Natural killer cell treated with Interleukin-12 subunit alpha and Interleukin-12 subunit beta and Interleukin-15 and Interleukin-18, amount 100 ng/mL, for 72 hours (primary cell): Measurements from ENCODE around the gene EGLN2. TPM values are rescaled to one million over a fixed set of nuclear protein-coding genes. Genes with fewer than 3 reads are reported as not detected.
"Not testable (repeated sequence)": the region's sequence is repeated elsewhere in the genome, so short reads cannot be mapped to it uniquely, and the experiment has no call there.

ENCODE experiments used
- ATAC-seq, 2 donors: fragments of 150-1000 bp; cut with Tn5 transposase in 1 of 2; sonication (Bioruptor Pico), chemical (Tn5 transposase) in 1 of 2; 2 replicates each; pipeline ENCODE4 v1.10.0; 2021
- DNase-seq: peaks from one replicate; pipeline ENCODE4 v3.0.0; 2022; ENCODE audit warnings: low spot score
- H3K27ac Mint-ChIP-seq, 2 donors: 1 replicate in 1 of 2; 2 replicates in 1 of 2; pipeline ENCODE4 v1.8.0; 2022; ENCODE audit warnings: mixed read lengths in 2 of 2, mild to moderate bottlenecking in 1 of 2, moderate library complexity in 1 of 2
- H3K27me3 Mint-ChIP-seq, 2 donors: 1 replicate in 1 of 2; 2 replicates in 1 of 2; pipeline ENCODE4 v1.8.0; 2022; ENCODE audit warnings: mixed read lengths in 2 of 2
- H3K36me3 Mint-ChIP-seq: one replicate; pipeline ENCODE4 v1.8.0; 2022; ENCODE audit warnings: mixed read lengths
- H3K4me1 Mint-ChIP-seq, 2 donors: 1 replicate in 1 of 2; 2 replicates in 1 of 2; pipeline ENCODE4 v1.8.0; 2022; ENCODE audit warnings: low read depth in 2 of 2, mixed read lengths in 2 of 2, mild to moderate bottlenecking in 1 of 2
- H3K4me3 Mint-ChIP-seq: one replicate; pipeline ENCODE4 v1.8.0; 2022; ENCODE audit warnings: mixed read lengths
- H3K9me3 Mint-ChIP-seq: 2 replicates; pipeline ENCODE4 v1.8.0; 2022; ENCODE audit warnings: mixed read lengths
- total RNA-seq, 2 donors: library from RNA; stranded (reverse); gene quantifications; one replicate each; pipeline ENCODE4 v1.2.3, GENCODE V29; 2022

The EGLN2 gene
- total RNA-seq, 2 donors from 2014 or later, result 119 to 136 TPM

DNA sequence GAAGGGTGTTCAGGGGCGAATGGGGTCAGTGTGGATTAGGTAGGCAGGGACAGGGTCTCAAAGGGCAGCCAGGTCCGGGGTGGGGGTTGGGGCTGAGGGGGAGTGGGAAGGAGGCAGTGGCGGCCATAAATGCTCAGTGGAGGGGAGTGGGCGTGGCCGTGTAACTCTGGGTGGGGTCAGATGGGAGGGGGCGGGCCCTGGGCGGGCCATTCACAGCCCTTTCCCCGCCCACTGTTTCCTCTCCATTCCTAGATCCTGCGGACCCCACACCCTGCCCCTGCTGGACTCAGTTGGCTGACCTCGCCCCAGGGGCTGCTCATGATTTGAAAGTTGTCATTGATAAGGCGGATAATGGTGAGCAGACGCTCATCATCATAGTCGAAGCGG lies 27.3 kb downstream of the EGLN2 start:
- Mint-ChIP-seq H3K4me3 (peak overlapping the region; percentile 53), H3K27ac (peak overlapping the region in 1 of 2 donors; percentile 62)
- not testable (repeated sequence) for DNase-seq

DNA sequence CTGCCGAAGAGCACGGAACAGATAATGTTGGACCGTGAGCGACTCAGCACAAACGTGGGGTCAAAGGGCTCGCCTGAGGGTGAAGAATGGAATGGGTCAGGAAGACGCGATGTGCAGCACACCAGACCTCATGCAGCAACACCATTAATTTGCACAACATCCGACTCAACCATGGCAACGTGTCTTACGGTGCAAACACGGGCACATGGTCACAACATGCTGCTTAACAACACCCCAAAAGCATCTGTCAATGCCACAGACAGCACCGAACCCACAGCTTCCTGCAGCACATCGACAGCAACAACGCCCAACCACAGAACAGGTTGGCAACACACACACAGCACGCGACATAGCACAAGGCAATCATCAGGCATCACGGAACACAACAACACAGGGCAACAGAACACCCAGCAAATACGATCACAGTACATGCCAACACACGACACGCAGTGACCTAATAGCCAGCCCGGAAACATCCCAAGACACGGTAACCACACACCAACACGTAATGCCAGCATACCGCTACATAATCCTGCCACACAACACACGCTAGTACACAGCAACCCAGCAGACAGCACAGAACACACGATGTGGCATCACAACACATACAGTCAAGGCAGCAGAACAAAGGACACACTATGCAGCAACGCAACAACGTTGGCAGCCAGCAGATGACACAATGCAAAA lies 27.9 kb downstream of the EGLN2 start:
- H3K27me3 Mint-ChIP-seq, H3K36me3 Mint-ChIP-seq, DNase-seq, H3K9me3 Mint-ChIP-seq: not testable (repeated sequence)
- peak overlapping the region in 1 of 2 donors; percentile 62 for H3K27ac Mint-ChIP-seq
- peaks cover 37 to 41% of the 10 kb centered on the region in 2 donors for H3K4me1 Mint-ChIP-seq
- peak; percentile 71 to 84 for ATAC-seq
- peak overlapping the region; percentile 53 for H3K4me3 Mint-ChIP-seq

More for the DNA sequence above, 27.3 kb downstream of the EGLN2 start:
- H3K4me1 Mint-ChIP-seq, result peaks cover 37 to 41% of the 10 kb centered on the region in 2 donors
- H3K9me3 Mint-ChIP-seq, ATAC-seq, H3K36me3 Mint-ChIP-seq, H3K27me3 Mint-ChIP-seq: not testable (repeated sequence)

DNA sequence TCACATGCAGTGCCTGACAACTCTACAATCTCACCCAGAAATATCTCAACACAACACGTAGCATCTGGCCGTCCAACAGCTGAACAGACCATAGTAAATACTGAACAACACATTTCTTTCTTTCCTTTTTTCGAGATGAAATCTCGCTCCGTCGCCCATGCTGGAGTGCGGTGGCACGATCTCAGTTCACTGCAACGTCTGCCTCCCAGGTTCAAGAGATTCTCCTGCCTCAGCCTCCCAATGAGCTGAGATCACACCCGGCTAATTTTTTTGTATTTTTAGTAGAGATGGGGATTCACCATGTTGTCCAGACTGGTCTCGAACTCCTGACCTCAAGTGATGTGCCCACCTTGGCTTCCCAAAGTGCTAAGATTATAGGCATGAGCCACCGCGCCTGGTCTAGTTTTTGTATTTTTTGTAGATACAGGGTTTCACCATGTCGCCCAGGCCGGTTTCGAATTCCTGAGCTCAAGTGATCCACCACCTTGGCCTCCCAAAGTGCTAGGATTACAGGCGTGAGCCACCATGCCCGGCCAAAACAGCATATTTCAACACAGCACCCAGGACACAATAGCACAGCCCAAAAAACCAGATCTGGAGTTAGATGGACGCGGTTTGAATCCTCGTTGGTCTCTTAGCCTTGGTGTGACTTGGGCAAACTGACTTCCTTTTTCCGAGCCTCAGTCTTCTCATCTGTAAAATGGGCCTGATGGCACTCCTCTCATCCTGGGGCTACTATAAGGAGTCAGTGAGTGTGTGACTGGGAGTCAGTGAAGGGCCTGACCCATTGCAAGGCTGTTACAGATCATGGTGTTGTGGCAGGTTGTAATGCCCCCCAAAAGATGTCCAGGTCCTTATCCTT lies 28.6 kb downstream of the EGLN2 start:
- Mint-ChIP-seq H3K4me1 (peaks cover 39% of the 10 kb centered on the region in 2 donors), H3K9me3 (peaks cover 4% of the 10 kb centered on the region), H3K27ac (peak overlapping the region; percentile 19 to 62), H3K4me3 (peak overlapping the region; percentile 53), H3K27me3 (no peaks in the 10 kb centered on the region), H3K36me3 (peaks cover 8% of the 10 kb centered on the region)
- ATAC-seq (no peak), DNase-seq (no peak)

DNA sequence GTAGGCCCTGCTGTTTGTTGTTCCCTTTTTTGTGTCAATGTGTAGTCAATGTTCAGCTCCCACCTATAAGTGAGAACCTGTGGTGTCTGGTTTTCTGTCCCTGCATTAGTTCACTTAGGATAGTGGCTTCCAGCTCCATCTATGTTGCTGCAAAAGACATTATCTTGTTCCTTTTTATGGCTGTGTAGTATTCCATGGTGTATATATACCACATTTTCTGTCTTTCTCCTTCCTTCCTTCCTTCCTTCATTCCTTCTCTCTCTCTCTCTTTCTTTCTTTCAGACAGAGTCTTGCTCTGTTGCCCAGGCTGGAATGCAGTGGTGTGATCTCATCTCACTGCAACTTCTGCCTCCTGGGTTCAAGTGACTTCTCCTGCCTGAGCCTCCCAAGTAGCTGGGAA lies 30.2 kb downstream of the EGLN2 start:
- no peak for ATAC-seq
- peaks cover 8% of the 10 kb centered on the region for H3K36me3 Mint-ChIP-seq
- H3K9me3 Mint-ChIP-seq, result peaks cover 4% of the 10 kb centered on the region
- no peaks in the 10 kb centered on the region for H3K27me3 Mint-ChIP-seq
- H3K27ac Mint-ChIP-seq, result peak overlapping the region in 1 of 2 donors; percentile 2
- peaks cover 29 to 31% of the 10 kb centered on the region in 2 donors for H3K4me1 Mint-ChIP-seq
- no peak for DNase-seq
- no peak overlapping the region for H3K4me3 Mint-ChIP-seq

DNA sequence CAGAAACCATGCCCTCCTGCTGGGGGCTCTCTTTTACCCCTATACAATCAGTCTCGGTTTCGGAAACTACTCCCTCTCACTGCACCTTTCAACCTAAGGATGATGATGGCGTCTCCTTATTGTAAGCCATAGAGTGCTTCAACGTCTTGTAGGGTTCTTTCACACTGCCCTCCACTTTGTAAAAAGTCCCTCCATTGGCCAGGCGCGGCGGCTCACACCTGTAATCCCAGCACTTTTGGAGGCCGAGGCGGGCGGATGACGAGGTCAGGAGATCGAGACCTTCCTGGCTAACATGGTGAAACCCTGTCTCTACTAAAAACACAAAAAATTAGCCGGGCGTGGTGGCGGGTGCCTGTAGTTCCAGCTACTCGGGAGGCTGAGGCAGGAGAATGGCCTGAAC lies 31.8 kb downstream of the EGLN2 start:
- peaks cover 19 to 24% of the 10 kb centered on the region in 2 donors for H3K4me1 Mint-ChIP-seq
- H3K9me3 Mint-ChIP-seq, DNase-seq: not testable (repeated sequence)

DNA sequence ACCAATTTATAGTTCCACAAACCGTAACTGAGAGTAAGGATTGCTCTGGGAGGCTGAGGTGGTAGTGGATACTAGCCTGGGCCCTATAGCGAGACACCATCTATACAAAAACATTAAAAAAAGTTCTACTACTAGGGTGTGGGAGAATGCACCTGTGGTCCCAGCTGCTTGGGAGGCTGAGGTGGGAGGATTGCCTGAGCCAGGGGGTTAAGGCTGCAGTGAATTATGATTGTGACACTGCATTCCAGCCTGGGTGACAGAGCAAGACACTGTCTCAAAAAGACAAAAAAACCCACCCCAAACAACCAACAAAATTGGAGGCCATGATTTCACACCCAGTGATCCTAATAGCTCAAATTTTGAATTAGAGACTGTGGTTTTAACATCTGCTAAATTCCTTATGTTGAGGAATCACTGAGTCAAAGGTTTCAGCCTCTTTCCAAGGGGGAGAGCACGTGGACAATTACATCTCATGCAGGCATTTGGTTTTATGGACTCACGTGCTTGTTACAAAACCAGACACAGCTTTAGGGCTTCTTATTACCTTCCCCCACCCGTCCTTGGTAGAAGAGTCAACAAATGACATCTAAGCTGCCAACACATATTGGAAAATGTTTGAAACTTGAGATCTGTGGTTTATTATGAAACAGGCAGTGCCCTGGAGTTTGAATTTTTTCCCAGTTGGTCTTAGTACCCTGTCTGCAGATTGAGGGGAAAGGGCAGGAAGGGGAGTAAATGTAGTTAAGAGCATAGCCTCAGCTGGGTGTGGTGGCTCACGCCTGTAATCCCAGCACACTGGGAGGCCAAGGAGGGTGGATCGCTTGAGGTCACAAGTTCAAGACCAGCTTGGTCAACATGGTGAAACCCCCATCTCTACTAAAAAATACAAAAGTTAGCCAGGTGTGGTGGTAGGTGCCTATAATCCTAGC lies 32.8 kb downstream of the EGLN2 start:
- no peak for ATAC-seq
- Mint-ChIP-seq H3K27me3 (no peaks in the 10 kb centered on the region), H3K4me1 (peaks cover 14 to 15% of the 10 kb centered on the region in 2 donors), H3K4me3 (no peak overlapping the region), H3K36me3 (peaks cover 5% of the 10 kb centered on the region), H3K27ac (no peak overlapping the region), H3K9me3 (peaks cover 4% of the 10 kb centered on the region)
- DNase-seq, result no peak

More for the DNA sequence above, 31.8 kb downstream of the EGLN2 start:
- H3K27me3 Mint-ChIP-seq, H3K27ac Mint-ChIP-seq, H3K36me3 Mint-ChIP-seq, ATAC-seq, H3K4me3 Mint-ChIP-seq: not testable (repeated sequence)

DNA sequence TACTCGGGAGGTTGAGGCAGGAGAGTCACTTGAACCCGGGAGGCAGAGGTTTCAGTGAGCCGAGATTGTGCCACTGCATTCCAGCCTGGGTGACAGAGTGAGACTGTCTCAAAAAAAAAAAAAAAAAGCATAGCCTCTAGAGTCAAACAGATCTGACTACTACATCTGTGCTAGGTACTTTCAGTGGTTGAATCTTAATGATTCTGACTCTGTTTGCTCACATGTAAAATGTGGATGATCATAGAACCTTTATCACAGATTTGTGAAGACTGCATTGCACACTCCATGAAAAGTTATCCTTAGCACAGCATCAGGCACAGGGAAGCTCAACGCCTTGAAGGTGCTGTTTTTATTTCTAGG lies 33.4 kb downstream of the EGLN2 start:
- not testable (repeated sequence) for H3K4me1 Mint-ChIP-seq, H3K9me3 Mint-ChIP-seq, H3K27me3 Mint-ChIP-seq, DNase-seq, H3K4me3 Mint-ChIP-seq, H3K27ac Mint-ChIP-seq, ATAC-seq, H3K36me3 Mint-ChIP-seq

DNA sequence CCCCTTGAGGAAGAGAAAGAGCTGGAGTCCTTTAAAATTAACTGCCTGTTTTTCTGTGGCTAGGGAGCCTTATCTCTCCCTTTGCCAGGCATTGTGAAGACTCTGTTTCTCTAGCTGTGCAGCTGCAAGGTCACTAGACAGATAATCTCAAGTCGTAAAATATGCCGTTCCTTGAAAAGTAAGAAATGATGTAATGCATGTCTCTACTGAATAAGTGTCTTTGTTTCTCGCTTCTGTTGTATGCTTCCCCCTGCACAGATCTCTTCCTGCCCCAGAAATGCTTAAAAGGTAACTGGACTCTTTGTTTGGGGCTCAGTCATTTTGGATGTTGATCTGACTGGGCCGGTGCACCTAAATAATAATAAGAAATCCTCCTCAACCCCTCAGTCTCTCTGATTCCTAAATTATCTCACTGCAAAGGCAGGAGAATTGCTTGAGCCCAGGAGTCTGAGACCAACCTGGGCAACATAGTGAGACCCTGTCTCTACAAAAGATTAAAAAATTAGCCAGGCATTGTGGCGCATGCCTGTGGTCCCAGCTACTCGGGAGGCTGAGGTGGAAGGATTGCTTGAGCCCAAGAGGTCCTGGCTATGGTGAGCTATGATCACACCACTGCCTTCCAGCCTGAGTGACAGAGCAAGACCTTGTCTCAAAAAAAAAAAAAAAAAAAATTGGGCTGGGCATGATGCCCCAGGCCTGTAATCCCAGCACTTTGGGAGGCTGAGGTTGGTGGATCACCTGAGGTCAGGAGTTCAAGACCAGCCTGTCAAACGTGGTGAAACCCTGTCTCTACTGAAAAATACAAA lies 34.9 kb downstream of the EGLN2 start:
- DNase-seq, H3K27ac Mint-ChIP-seq, H3K4me1 Mint-ChIP-seq, H3K9me3 Mint-ChIP-seq, H3K27me3 Mint-ChIP-seq, ATAC-seq, H3K36me3 Mint-ChIP-seq, H3K4me3 Mint-ChIP-seq: not testable (repeated sequence)

DNA sequence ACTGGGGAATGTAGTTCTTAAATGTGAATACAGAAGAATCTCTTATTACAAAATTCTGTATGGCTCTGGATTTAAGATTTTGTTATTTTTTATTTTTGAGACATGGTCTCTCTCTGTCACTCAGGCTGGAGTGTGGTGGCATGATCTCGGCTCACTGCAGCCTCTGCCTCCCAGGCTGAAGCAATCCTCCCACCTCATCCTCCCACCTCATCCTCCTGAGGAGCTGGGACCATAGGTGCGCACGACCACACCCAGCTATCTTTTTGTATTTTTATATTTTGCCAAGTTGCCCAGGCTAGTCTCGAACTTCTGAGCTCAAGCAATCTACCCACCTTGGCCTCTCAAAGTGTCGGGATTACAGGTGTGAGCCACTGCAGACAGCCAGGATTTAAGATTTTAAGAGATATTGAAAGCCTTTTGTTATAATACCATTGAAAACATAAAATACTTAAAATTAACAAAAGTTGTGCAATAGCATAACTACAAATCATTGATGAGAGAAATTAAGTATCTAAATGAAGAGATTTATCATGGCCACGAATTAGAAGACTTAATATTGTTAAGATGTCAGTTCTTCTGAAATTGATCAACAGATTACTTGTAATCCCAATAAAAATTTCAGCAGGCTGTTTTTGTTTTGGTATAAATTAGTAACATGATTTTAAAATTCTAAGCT lies 37.9 kb downstream of the EGLN2 start:
- Mint-ChIP-seq H3K27me3 (no peaks in the 10 kb centered on the region), H3K9me3 (no peaks in the 10 kb centered on the region), H3K27ac (no peak overlapping the region), H3K4me3 (no peak overlapping the region), H3K4me1 (peaks cover 4 to 6% of the 10 kb centered on the region in 2 donors), H3K36me3 (no peaks in the 10 kb centered on the region)
- DNase-seq (no peak), ATAC-seq (no peak)

DNA sequence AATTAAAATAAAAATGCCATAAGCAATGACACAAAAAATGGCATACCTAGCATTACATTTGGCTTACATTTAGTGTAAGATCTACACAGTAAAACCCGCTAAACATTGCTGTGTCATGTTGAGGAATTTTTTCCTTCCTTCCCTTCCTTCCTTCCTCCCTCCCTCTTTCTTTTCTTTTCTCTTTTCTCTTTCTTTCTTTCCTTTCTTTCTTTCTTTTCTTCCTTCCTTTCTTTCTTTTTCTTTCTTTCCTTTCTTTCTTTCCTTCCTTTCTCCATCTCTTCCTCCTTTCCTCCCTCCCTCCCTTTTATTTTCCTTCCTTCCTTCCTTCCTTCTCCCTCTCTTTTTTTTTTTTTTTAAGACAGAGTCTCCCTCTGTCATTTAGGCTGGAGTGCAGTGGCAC lies 39.5 kb downstream of the EGLN2 start:
- not testable (repeated sequence) for H3K9me3 Mint-ChIP-seq, H3K27ac Mint-ChIP-seq, H3K36me3 Mint-ChIP-seq, H3K27me3 Mint-ChIP-seq, H3K4me3 Mint-ChIP-seq, ATAC-seq, DNase-seq, H3K4me1 Mint-ChIP-seq

DNA sequence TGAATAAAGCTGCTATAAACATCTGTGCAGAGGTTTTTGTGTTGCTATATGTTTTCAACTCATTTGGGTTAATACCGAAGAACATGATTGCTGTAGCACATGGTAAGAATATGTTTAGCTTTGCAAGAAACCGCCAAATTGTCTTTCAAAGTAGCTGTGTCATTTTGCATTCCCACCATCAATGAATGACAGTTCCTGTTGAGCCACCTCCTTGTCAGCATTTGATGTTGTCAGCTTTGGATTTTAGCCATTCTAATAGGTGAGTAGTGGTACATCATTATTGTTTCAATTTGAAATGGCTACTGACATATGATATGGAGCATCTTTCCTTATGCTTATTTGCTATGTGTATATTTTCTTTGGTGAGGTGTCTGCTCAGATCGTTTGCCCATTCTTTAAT lies 43.0 kb downstream of the EGLN2 start:
- H3K9me3 Mint-ChIP-seq, ATAC-seq, H3K27ac Mint-ChIP-seq, H3K4me3 Mint-ChIP-seq, H3K27me3 Mint-ChIP-seq, H3K36me3 Mint-ChIP-seq, DNase-seq: not testable (repeated sequence)
- peaks cover 21 to 24% of the 10 kb centered on the region in 2 donors for H3K4me1 Mint-ChIP-seq

DNA sequence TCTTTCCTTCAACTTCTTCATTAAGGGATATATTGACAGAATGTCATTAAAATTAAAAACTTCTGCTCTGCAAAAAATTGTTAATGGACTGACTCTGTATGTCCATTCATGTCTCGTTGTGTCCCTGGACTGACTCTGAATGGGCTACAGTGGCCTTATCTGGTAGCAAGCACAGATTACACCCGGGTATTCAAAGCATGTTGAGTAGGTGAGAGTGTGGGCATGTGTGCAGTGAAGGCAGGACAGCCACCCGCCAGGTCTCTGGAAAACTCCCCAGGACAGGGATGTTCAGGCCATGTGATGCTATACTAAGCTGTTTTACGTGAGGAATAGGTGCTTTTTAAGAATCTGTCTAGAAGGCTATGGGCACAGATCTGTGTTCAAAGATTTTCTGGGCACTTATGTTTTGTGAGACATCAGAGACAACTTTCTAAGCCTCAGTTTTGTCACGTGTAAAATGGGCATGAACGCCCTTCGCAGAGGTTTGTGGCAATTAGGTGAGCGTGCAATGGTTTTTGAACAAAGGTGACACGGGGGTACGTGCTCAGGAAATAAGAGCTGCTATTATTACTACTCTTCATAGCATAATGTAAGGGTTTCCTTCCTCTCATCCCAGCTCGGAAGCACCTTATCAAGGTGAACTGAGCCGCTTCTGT lies 44.1 kb downstream of the EGLN2 start:
- peaks cover 24 to 29% of the 10 kb centered on the region in 2 donors for H3K4me1 Mint-ChIP-seq
- DNase-seq, ATAC-seq, H3K36me3 Mint-ChIP-seq, H3K9me3 Mint-ChIP-seq: not testable (repeated sequence)
- peak overlapping the region; percentile 79 to 89 for H3K27ac Mint-ChIP-seq
- peak overlapping the region; percentile 70 for H3K4me3 Mint-ChIP-seq
- H3K27me3 Mint-ChIP-seq, result peaks cover 12% of the 10 kb centered on the region in 2 donors
